NCI-H510A (cell line): ENCODE measurements around the gene WBP2.
A peak's percentile ranks its signal among the peaks of the same experiment; 100 is the strongest.
"Not testable (repeated sequence)": the region's sequence is repeated elsewhere in the genome, so short reads cannot be mapped to it uniquely, and the experiment has no call there.

Experiments used
- DNase-seq: peaks from one replicate; lab custom pipeline; 2025; lab: John Stamatoyannopoulos, UW

WBP2 gene

GRCh38 chr17:75888484-75888883 is 33.3 kb upstream of the WBP2 start:
- no peak for DNase-seq

- DNase-seq, result not testable (repeated sequence)
Measured at GRCh38 chr17:75885860-75886259, 30.7 kb upstream of the WBP2 start.

- DNase-seq, result no peak
Measured at GRCh38 chr17:75885431-75885830, 30.3 kb upstream of the WBP2 start.

GRCh38 chr17:75881678-75882454 is 26.7 kb upstream of the WBP2 start:
- DNase-seq, result no peak

GRCh38 chr17:75880266-75880665 is 25.1 kb upstream of the WBP2 start:
- no peak for DNase-seq

GRCh38 chr17:75878174-75878998 is 23.3 kb upstream of the WBP2 start, which contains the start of gene TRIM47:
TSS of gene TRIM47 (minus strand) at chr17:75878581. CDS start at chr17:75878548, 33 bp downstream.
- peak; percentile 52 for DNase-seq

GRCh38 chr17:75877752-75878173 is 22.6 kb upstream of the WBP2 start:
- DNase-seq, result peak; percentile 44

GRCh38 chr17:75876938-75877751 is 22.0 kb upstream of the WBP2 start:
- no peak for DNase-seq

- peak; percentile 87 for DNase-seq
Measured at GRCh38 chr17:75876190-75876937, 21.2 kb upstream of the WBP2 start.

- no peak for DNase-seq
Measured at GRCh38 chr17:75875940-75876189, 20.7 kb upstream of the WBP2 start.

GRCh38 chr17:75875182-75875939 is 20.2 kb upstream of the WBP2 start:
- DNase-seq, result no peak

- DNase-seq, result no peak
Measured at GRCh38 chr17:75874323-75875181, 19.4 kb upstream of the WBP2 start.

- no peak for DNase-seq
Measured at GRCh38 chr17:75873587-75874322, 18.6 kb upstream of the WBP2 start.

- peak; percentile 43 for DNase-seq
Measured at GRCh38 chr17:75872434-75873351, 17.6 kb upstream of the WBP2 start.

- not testable (repeated sequence) for DNase-seq
Measured at GRCh38 chr17:75870228-75870627, 15.1 kb upstream of the WBP2 start.

GRCh38 chr17:75869282-75870141 is 14.4 kb upstream of the WBP2 start:
- no peak for DNase-seq

- not testable (repeated sequence) for DNase-seq
Measured at GRCh38 chr17:75868730-75869281, 13.7 kb upstream of the WBP2 start.
